Breast epithelium (tissue), 4 donors: ENCODE measurements around the gene REPS1. TPM values are rescaled to one million over a fixed set of nuclear protein-coding genes. Genes with fewer than 3 reads are reported as not detected.
A peak's percentile ranks its signal among the peaks of the same experiment; 100 is the strongest.

Experiments
- DNase-seq, 2 donors: peaks; one replicate each; pipeline ENCODE4 v3.0.0-alpha.2; 2019; ENCODE audit warnings: low spot score in 2 of 2
- H3K27ac ChIP-seq, 2 donors: fragments of 200-600 bp; sonication (generic) in 1 of 2; one replicate each; pipeline ENCODE4 v1.5.1; 2016 to 2019; ENCODE audit warnings: mild to moderate bottlenecking in 1 of 2
- H3K27me3 ChIP-seq, 2 donors: fragments of 200-600 bp; sonication (generic) in 1 of 2; one replicate each; pipeline versions ENCODE4 v1.5.1 to v1.6.0; 2017 to 2019; ENCODE audit warnings: control low read depth in 1 of 2, mild to moderate bottlenecking in 1 of 2
- H3K36me3 ChIP-seq: fragments of 200-600 bp; one replicate; pipeline ENCODE4 v1.5.1; 2019
- H3K4me1 ChIP-seq, 2 donors: fragments of 200-600 bp; sonication (generic); one replicate each; pipeline ENCODE4 v1.5.1; 2016 to 2019; ENCODE audit warnings: control low read depth in 1 of 2
- H3K4me3 ChIP-seq, 3 donors: fragments of 200-600 bp; sonication (generic); 1 replicate in 2 of 3; 2 replicates in 1 of 3; pipeline ENCODE4 v1.5.1; 2016 to 2019; ENCODE audit warnings: mild to moderate bottlenecking in 3 of 3, moderate library complexity in 2 of 3
- H3K9me3 ChIP-seq, 2 donors: fragments of 200-600 bp; sonication (generic) in 1 of 2; one replicate each; pipeline ENCODE4 v1.5.1; 2016 to 2019; ENCODE audit warnings: control low read depth in 1 of 2
- POLR2A ChIP-seq: fragments of 450-650 bp; IDR thresholded peaks from one replicate; pipeline ENCODE4 v1.6.1; 2016; ENCODE audit warnings: antibody characterized with exemption, mild to moderate bottlenecking, moderate library complexity
- POLR2AphosphoS5 ChIP-seq, 3 donors: sonication (generic); formaldehyde crosslinking; IDR thresholded peaks; one replicate each; pipeline ENCODE4 v1.6.1; 2017; ENCODE audit warnings: antibody characterized with exemption in 3 of 3
- intact Hi-C: fragments of 100-400 bp; cut with DNase I; formaldehyde crosslinking; loops from one replicate; pipeline ENCODE4 v1.15.1; 2023; ENCODE audit warnings: low total_unique reads
- total RNA-seq, 3 donors: library from RNA; depleted of rRNA; stranded (reverse); fragments of >200 nt; gene quantifications; one replicate each; pipeline ENCODE4 v1.1.0, GENCODE V29; 2016
- TF ChIP-seq, protein P1 (sequence below), 3 donors: fragments of 450-650 bp; IDR thresholded peaks; one replicate each; pipeline ENCODE4 v1.5.1; 2016 to 2017; ENCODE audit warnings: antibody characterized with exemption in 3 of 3, mild to moderate bottlenecking in 3 of 3, moderate library complexity in 3 of 3

The REPS1 gene
- total RNA-seq, 3 donors from 2014 or later, result 40.5 to 79.9 (median 66.5) TPM

DNA sequence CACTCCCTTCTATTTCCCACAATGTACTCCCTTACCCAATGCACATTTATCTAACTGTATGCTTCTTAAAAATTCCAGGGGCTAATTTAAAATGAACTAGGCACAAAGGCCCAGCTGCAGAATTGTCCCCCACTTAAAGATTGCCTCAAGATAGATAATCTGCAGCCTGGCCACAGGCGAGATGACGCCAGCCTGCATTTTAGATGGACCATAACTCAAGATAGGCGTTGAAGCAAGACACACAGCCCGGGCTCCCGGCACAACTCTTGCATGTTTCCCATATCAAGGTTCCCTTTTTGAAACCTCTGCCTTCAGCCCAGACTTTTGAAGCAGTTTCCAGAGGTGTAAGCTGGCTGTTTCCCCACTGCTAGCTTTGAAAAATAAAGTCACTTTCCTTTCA is 3.2 kb upstream of the REPS1 start:
- TF ChIP-seq, protein P1, sequence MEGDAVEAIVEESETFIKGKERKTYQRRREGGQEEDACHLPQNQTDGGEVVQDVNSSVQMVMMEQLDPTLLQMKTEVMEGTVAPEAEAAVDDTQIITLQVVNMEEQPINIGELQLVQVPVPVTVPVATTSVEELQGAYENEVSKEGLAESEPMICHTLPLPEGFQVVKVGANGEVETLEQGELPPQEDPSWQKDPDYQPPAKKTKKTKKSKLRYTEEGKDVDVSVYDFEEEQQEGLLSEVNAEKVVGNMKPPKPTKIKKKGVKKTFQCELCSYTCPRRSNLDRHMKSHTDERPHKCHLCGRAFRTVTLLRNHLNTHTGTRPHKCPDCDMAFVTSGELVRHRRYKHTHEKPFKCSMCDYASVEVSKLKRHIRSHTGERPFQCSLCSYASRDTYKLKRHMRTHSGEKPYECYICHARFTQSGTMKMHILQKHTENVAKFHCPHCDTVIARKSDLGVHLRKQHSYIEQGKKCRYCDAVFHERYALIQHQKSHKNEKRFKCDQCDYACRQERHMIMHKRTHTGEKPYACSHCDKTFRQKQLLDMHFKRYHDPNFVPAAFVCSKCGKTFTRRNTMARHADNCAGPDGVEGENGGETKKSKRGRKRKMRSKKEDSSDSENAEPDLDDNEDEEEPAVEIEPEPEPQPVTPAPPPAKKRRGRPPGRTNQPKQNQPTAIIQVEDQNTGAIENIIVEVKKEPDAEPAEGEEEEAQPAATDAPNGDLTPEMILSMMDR (IDR thresholded peaks at IDR 0.05), result no peak
- TF ChIP-seq POLR2AphosphoS5 (IDR thresholded peaks at IDR 0.05), result no peak
- no peak for TF ChIP-seq POLR2A
- Histone ChIP-seq H3K4me1 (no peaks in the 10 kb centered on the region), H3K27ac (no peak overlapping the region), H3K9me3 (no peaks in the 10 kb centered on the region), H3K27me3 (no peaks in the 10 kb centered on the region), H3K36me3 (no peaks in the 10 kb centered on the region), H3K4me3 (no peak overlapping the region)
- intact Hi-C loops, result no loop called here
- DNase-seq, result no peak

DNA sequence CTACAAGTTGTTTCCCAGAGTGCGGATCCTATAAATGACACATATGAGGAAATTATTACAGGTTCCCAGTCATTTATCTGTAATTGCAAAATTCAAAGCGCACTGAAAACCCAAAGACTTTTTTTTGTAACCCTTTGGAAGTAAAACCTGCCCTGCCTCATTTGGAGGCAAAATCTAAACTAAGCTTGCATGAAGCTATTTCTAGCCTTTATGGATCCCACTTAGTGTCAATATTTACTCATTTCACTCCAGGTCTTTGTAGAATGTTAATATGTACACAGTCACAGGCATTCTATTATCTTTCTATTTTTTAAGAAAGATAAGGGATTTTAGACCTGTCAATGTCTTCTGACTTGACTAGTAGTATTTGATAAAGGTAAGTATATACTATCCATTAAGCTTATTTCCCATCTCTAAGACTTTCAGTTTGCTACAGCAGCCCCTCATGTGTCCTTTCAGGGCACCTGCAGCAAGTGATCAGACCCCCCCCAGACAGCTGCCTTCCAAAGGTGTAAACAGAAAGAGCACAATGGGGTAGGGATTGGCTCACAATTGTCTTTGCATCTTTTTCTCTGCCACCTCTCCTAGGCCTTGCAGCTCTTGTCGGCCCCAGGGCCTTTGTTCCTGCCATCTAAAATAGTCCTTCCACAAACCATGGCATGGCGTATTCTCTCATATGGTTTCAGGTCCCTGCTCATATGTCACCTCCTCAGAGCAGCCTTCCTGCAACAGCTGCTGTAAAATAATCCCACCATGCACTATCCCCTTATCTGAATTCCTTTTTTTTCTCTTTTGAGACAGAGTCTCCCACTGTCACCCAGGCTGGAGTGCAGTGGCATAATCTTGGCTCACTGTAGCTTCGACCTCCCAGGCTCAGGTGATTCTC is 1.3 kb upstream of the REPS1 start:
- DNase-seq, result no peak
- no peaks in the 10 kb centered on the region for H3K4me1 ChIP-seq
- H3K9me3 ChIP-seq, result no peaks in the 10 kb centered on the region
- intact Hi-C loops, result no loop called here
- TF ChIP-seq, protein P1 (IDR thresholded peaks at IDR 0.05), result no peak
- TF ChIP-seq POLR2AphosphoS5 (IDR thresholded peaks at IDR 0.05) (no peak), POLR2A (no peak)
- no peak overlapping the region for H3K4me3 ChIP-seq
- peak overlapping the region in 1 of 2 donors; percentile 96 for H3K27ac ChIP-seq
- no peaks in the 10 kb centered on the region for H3K27me3 ChIP-seq
- H3K36me3 ChIP-seq, result no peaks in the 10 kb centered on the region

DNA sequence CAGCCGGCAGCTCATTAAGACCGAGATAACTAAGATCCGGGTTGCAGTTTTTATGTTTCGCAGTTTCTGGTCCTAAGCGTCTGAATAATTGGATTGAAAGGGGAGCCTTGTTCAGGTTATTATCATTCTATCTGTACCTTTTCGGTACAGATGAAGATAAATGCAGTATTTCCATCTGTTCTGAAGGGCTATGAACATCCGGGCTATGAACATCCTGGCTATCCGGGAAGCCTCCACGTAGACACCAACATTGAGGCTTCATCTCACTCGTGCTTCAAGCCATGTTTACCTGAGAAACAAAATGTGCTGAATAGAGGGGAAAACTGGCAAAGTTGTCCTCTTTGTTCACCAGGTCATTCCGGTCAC is 399 bp upstream of the REPS1 start:
- no peaks in the 10 kb centered on the region for H3K27me3 ChIP-seq
- TF ChIP-seq POLR2AphosphoS5 (IDR thresholded peaks at IDR 0.05) (no peak), POLR2A (no peak)
- TF ChIP-seq, protein P1 (IDR thresholded peaks at IDR 0.05), result peak in 1 of 3 donors; percentile 4
- no peaks in the 10 kb centered on the region for H3K9me3 ChIP-seq
- peak overlapping the region; percentile 96 to 98 for H3K27ac ChIP-seq
- DNase-seq, result no peak
- H3K36me3 ChIP-seq, result no peaks in the 10 kb centered on the region
- H3K4me3 ChIP-seq, result peak overlapping the region; percentile 71 to 94 (median 90)
- intact Hi-C loops, result no loop called here
- no peaks in the 10 kb centered on the region for H3K4me1 ChIP-seq

DNA sequence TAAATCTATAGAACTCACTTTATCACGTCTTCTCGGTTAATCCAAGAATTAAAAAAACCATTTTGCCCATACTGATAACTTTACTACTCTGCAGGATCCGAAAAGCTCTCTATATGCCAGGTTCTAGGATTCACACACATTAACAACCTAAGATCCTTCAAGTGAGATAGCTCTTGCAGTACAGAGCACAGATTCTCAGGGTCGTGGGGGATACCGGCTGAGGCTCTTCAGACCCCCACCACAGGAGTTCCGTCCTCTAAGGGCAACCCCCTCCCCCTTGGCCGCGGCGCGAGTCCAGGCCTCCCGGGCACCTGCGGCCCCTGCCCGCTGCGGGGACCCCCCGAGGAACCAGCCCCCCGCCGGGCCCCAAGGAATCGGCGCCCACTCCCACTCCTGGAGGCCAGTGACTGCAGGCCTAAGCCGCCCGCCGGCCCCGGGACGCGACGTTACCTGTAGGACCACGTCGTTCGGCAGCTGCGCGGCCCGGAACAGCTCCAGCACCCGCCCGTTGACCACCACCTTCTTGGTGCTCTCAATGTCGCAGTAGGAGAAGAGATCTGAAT is 892 bp downstream of the REPS1 start:
- intact Hi-C loops, result loop anchor here (2.0 kb wide), 1 partner anchor 172 kb away; no protein-coding TSS in a partner anchor
- DNase-seq, result peak in 1 of 2 donors; percentile 52

More for the DNA sequence above, 892 bp downstream of the REPS1 start:
- Histone ChIP-seq H3K9me3 (no peaks in the 10 kb centered on the region), H3K27ac (peak overlapping the region; percentile 96 to 98), H3K4me1 (no peaks in the 10 kb centered on the region), H3K27me3 (no peaks in the 10 kb centered on the region), H3K36me3 (no peaks in the 10 kb centered on the region), H3K4me3 (peak overlapping the region; percentile 71 to 94 (median 90))
- no peak for TF ChIP-seq POLR2AphosphoS5 (IDR thresholded peaks at IDR 0.05)
- no peak for TF ChIP-seq POLR2A
- TF ChIP-seq, protein P1 (IDR thresholded peaks at IDR 0.05), result no peak
